Transverse colon (tissue), 4 donors: Measurements from ENCODE around the gene UQCRHL.

ENCODE experiments used
- CTCF ChIP-seq, 5 experiments: fragments of 200-600 bp in 3 of 5; fragments of 450-650 bp in 2 of 5; sonication (generic) in 3 of 5; IDR thresholded peaks; 1 replicate in 2 of 5; 2 replicates in 3 of 5; pipeline ENCODE4 v1.5.1; 2016 to 2017; ENCODE audit warnings: antibody characterized with exemption in 5 of 5, inconsistent platforms in 3 of 5, mild to moderate bottlenecking in 2 of 5, moderate library complexity in 1 of 5
- EP300 ChIP-seq: sonication (generic); formaldehyde crosslinking; IDR thresholded peaks from one replicate; pipeline ENCODE4 v1.6.1; 2017; ENCODE audit warnings: antibody characterized with exemption, low read depth
- POLR2A ChIP-seq: fragments of 450-650 bp; IDR thresholded peaks from one replicate; pipeline ENCODE4 v1.6.1; 2016; ENCODE audit warnings: antibody characterized with exemption, mild to moderate bottlenecking, moderate library complexity
- POLR2AphosphoS5 ChIP-seq, 3 donors: sonication (generic); formaldehyde crosslinking; IDR thresholded peaks; one replicate each; pipeline ENCODE4 v1.6.1; 2016; ENCODE audit warnings: antibody characterized with exemption in 3 of 3

DNA sequence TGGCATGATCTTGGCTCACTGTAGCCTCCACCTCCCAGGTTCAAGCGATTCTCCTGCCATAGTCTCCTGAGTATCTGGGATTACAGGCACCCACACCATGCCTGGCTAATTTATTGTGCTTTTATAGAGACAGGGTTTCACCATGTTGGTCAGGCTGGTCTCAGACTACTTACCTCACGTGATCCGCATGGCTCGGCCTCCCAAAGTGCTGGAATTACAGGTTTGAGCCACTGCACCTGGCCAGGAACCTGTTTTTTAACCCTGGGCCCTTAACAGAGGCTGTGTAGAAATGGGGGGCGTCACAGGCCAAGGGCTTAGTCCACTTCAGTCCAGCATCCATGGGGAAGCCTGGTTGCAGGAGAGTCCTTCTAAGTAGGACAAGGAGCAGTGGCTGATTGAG is 39.5 kb downstream of the UQCRHL start:
- no peak for TF ChIP-seq POLR2A
- TF ChIP-seq CTCF (IDR thresholded peaks at IDR 0.05) = no peak
- TF ChIP-seq POLR2AphosphoS5 (IDR thresholded peaks at IDR 0.05) = no peak
- no peak for TF ChIP-seq EP300
